Activated CD8-positive, alpha-beta memory T cell treated with anti-CD3 and anti-CD28 coated beads, Interleukin-2, amount 50 U/mL, for 1 hour (primary cell): Measurements from ENCODE around the gene DAD1.

Source experiments
- DNase-seq: peaks from one replicate; pipeline ENCODE4 v3.0.0-alpha.2; 2020; ENCODE audit errors: extremely low read depth

Gene DAD1

DNA sequence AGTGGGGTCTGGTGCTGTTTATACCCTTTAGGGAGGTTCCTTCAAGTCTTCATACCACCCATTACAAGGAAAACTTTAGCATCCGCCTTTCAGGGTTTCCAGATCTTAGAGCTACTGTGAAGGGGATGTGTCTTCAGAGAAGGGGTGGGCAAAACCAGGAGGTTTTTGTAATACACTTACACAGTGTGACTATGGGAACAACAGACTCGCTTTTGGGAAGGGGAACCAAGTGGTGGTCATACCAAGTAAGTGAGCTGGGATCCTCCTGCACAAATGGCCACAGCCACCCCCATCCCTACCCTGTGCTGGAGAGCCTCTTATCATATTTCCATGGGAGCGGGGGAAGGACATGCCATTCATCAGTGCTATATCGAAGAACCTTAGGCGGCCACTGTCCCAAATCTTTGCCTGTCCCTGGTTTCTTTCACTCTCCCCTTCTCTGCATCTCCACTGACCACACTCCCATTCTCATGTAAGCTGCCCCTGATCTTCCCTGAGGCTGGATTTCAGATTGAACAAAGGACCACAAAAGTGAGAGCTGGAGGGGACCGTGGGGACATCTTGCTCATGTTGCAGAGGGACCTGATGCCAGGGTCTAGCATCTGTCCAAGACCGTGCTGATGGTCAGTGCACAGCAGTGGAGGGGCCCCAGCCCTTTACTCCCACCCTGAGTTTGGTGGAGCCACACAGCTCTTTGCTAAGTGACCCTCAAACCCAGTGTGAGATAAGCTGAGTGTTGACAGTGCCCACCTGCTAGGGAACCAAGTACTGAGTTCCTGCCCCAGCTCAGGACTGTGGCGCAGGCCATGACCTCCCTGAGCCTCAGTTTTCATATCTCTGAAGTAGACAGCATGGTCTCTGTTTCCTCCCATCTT is 51.4 kb downstream of the DAD1 start:
- DNase-seq: no peak

DNA sequence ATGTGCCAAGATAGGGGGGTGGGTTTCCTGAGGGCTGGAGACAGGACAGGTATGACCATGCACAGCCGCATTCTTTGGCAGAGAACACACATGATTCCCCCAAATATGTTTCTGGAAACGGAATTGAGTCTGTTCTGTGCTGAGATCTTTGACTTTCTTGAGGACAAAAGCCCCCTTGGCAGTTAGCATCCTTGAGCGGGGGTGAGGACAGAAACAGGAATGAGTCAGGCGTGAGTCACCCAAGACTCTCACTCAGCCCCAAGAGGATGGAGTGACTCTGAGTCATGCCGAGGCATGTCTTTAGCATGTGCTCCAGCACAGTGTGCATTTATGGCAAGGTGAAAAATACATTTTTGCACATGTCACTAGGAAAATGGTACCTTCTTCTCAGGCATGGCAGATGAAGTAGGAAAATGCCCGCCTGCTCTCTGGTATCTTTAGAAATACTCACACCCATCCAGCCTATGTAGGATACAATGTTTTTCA is 52.1 kb downstream of the DAD1 start:
- peak; percentile 88 for DNase-seq

DNA sequence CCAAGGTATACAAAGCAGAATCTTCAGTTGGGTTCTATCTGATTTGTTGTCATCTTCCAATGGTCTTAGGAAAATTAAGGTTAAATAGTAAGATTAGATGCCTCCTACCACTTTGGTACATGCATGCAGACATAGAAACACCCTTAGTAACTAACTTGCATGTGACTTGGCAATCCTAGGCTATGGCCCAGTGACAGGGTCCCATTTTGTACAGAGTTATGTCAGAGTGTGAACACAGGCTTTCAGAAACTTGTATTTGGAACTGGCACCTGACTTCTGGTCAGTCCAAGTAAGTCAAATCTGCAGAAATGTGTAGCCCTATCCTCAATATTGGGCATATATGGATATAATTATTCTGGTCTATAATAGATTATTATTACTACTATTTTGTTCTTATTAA is 53.1 kb downstream of the DAD1 start:
- DNase-seq: no peak

DNA sequence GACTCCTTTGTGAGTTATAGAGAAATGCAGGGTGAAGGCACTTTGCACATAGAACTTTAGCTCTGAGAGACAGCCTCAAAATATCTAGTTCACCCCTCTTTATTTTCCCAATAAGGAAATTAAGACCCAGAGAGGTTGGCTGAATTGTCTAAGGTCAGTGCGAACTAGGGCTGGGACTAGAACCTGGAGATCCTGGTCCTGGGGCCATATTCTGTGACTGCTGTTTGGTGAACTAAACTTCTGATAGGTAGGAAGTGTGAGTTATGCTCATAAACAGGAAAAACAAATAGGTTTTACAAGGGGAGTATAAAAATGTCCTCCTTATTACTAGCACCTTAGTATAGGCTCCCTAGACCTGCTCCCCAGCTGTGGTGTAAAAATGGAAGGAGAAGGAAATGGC is 53.9 kb downstream of the DAD1 start:
- DNase-seq: no peak

DNA sequence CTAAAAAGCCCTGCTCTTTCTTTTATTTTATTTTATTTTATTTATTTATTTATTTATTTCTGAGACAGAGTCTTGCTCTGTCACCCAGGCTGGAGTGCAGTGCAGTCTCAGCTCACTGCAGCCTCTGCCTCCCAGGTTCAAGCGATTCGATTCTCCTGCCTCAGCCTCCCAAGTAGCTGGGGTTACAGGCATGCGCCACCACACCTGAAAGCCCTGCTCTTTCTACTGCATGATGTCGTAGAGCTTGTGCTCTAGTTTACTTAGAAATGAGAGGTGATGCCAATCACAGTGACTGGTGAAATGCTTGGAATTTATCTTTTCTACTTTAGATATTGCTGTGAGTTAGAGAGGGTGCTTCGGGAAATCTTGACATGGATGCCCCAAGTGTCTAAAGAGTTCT is 54.5 kb downstream of the DAD1 start:
- no peak for DNase-seq

DNA sequence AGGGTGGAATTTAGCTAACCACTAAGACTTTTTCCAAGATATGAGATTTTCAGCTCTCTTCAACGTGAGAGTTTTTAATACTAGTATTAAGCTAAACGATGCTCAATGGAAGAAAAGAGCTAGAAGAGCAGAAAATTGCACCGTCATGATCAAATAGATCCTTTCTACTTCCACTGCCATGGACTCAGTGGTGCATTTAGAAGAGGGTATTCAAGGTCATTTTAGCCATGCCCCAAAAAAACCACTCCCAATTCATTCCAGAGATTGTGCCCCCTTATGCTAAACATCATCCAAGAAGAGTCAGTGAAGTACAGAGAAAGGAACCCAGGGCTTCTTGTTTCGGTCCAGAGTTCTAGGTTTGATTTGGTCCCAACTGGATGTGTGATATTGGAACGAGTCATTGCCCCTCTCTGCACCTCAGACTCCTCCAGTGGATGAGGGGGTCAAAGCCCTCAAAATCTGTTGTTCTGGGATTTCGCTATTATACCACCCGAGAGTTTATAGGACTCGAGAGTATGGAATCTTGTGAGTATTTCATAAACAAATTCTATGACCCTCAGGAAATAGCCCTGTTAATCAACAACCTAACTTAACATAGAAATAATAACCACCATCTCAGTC is 55.2 kb downstream of the DAD1 start:
- no peak for DNase-seq

DNA sequence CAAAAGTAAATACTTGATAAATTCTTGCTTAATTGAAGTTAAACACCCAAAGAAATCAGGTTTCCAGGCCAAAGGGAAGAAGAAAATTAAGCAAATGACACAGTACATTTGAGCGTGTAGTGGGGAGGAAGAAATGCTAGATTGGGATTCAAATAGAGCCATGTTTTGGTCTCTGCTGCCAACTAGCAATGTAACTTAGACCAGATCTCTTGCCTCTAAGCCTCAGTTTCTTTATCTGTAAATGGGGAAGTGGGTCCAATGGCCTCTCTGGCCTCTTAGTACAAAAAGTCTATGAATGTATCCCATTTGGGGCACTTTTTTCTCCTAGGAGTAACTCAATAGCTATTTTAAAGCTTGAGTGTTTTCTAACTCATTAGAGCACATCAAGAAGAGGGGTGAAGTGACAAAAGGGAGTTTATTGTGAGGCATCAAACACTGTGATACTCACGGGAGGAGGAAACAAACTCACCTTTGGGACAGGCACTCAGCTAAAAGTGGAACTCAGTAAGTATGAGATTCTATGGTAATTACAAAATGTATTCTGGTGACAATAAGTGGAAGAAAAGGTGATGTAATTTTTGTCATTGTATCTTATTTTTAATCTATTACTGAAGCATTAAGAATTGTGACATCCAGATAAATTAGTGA is 55.8 kb downstream of the DAD1 start:
- no peak for DNase-seq

DNA sequence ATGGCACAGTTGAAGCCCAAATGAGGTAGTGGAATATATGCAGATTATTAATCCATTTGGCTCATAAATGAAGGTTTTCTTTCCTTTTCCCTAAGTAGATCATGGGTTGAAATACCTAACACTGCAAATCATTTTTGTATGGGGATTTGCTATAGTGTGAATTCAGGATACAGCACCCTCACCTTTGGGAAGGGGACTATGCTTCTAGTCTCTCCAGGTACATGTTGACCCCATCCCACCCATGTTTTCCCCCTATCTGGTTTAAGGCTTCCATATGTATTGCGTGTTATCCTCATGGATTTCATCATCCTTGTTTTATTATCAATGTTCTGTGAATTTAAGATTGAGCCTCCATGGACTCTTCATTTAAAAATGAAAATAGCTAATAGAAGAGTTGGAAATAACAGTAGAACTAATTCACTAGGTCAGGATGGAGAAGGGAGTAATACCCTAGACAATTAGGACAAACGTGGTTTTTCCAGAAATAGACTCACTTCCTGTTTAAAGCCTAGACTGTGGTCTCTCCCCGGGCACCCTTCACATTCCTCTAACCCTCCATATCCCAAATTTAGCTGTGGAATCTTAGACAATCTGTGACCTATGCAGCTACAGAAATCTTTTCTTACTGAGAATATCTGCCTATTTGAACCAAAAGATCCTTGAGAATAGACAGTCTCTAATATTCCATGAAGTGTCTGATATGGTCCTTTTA is 56.5 kb downstream of the DAD1 start:
- DNase-seq: no peak

DNA sequence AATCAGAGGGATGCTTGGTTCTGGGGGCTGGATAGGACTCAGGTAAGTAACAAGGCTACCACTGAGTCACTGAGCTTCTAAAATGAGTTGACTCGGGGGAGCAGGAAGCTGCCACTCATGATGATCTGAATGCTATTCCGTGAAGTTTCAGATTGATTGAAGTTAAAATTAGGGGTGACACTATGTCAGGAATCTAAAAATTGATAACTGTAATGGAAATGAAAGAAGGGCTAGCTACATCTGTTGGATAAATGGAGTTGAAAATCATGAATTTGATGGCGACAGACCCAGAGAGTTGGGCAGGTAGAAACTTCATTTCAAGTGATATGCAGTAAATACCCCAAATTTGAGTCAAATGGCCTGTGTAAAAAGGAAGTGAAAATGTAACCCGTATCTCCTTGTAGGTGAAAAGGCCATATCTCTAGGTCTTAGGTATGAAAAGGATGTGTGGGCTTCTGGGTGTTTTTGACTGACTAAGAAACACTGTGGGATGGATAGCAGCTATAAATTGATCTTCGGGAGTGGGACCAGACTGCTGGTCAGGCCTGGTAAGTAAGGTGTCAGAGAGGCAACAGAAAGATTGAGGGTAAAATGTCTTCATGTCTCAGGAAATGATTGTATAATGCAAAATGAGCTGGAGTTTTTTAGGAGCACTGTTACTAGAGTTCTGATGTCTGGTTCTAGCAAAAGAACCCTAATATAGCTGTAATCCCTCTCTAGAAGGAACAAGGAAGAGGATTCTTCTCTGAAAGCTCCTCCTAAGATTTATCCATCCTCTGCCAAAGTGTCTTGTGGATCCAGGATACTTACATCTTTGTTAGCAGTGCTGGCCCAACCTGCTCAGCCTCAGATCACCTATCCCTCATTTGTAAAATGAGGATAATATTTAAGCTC is 57.3 kb downstream of the DAD1 start:
- no peak for DNase-seq

DNA sequence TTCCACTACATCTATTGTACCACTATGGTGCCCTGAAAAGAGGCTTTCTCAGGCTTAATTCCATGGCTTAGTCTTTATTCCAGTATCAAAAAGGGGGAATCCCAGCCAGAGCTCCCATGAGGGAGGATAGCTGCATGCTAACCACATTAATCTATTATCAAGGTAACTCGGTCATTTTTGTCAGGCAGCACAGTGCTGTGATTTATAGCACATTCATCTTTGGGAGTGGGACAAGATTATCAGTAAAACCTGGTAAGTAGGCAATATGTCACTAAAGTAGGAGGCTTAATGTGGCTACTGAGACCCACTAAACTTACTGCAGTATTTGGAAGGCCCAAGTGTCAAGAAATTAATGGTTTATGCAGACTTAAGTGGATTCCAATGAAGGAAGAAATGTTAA is 58.9 kb downstream of the DAD1 start:
- DNase-seq: no peak

DNA sequence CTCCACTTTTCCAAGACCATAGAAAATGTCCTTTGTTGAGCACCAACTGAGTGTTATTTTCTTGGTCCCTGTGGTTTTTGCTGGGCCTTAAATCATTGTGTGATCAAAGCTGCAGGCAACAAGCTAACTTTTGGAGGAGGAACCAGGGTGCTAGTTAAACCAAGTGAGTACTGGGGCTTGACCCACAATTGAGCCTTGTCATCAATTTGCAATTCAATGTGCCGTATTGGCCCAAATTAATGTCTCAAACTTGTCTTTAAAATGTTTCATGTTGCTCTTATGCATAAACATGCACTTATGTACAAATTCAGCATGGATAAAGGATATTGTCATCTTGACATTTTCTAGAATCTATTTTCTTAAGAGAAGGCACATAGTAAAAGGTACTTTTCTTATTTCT is 62.3 kb downstream of the DAD1 start:
- no peak for DNase-seq

DNA sequence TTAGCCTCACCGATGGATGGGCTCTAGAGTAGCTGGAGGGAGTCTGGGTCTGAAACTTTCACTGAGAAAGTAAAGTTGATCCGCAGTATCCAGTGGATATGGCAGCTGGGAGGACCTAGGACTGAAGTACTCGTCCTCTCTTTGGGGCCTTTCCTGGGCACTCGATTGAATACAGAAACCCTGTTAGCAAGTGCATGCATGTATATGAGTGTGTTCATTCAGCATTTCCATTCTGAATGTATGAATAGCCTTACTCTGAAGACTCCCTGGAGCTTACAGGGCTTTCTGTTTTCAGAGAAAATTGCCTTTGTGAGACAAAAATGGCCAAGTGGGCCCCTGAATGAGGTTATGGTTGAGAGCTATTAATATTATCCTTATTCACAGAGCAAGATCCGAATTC is 62.8 kb downstream of the DAD1 start:
- DNase-seq: no peak

DNA sequence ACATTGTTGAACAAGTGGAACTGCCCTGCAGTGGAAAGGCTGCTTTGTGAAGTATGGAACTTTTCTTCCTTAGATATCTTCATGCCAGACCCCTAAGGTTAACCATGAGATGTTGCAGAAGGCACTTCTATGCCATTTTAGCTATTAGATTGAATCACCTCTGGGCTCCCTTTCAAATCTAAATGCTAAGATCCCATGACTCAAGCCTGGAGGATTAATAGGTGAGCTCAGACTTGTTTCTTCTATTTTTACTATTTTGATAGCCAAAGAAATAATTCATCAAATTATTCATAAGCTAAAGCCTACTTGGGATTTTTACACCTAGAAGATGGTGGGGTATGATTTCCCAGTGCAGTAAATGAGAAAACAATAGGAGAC is 64.3 kb downstream of the DAD1 start:
- no peak for DNase-seq

DNA sequence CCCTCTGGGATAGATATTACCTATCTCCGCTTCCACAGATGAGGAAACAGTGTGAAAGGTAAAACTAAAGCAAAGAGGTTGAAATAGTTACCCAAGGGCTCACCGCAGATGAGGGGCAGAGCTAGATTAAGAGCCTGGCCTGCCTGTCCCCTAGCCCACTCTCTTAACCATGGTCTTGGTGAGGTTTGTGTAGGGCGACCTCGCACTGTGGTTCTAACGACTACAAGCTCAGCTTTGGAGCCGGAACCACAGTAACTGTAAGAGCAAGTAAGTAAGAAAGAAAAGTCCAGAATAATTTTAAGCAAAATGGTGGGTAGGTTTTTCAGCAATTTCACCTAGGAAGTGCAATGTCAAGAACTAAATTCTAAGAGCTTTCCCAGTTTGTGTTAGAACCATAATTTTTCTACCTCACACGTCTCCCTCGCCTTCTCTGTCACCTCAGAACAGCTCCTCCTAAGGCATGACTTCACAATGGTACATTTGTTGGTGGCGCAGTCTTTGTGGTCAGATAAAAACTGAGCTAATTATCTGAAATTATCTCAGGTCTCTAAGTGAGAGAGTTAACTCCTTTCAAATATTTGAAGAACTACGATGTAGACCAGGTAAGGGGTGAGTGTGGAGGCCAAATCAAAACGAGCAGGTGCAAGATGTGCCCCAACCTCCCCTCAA is 64.8 kb downstream of the DAD1 start:
- no peak for DNase-seq

DNA sequence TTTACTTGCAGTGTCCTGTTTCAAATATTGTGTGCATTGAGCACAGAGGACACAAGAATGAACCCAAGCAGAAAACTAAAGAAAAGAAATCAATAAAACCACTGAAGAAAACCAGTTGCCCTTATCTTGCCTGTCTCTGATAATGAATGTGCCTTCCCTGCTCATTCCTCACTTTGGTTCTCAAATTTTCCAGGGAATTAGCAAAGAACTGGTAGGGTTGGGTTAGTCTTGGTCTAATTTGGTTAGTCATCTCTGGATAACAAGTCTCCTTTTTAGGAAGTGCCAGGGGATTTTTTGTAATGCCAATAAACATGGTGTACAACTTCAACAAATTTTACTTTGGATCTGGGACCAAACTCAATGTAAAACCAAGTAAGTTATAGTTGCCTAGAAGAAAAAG is 65.7 kb downstream of the DAD1 start:
- no peak for DNase-seq

DNA sequence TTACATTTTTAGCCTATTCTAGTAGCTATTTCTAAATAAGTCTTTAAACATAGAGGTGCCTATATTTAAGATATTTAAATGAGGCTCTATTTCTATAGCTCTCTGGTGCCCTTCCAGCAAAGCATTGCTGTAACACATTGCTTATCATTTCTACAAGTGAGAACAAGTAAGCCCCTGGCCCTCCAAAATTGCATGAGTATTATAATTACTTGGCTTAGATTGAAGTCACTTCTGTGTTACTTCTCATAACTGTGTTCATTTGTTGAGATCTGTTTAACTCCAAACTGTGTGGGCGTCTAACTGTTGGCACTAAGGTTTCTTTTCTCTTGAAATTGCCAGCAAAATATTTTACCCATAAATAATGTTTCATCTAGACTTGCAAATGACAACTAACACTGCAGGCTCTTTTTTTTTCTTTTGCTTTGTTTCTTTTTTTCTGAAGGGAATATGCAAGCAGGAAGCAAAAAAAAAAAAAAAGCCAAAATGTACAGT is 66.5 kb downstream of the DAD1 start:
- no peak for DNase-seq

DNA sequence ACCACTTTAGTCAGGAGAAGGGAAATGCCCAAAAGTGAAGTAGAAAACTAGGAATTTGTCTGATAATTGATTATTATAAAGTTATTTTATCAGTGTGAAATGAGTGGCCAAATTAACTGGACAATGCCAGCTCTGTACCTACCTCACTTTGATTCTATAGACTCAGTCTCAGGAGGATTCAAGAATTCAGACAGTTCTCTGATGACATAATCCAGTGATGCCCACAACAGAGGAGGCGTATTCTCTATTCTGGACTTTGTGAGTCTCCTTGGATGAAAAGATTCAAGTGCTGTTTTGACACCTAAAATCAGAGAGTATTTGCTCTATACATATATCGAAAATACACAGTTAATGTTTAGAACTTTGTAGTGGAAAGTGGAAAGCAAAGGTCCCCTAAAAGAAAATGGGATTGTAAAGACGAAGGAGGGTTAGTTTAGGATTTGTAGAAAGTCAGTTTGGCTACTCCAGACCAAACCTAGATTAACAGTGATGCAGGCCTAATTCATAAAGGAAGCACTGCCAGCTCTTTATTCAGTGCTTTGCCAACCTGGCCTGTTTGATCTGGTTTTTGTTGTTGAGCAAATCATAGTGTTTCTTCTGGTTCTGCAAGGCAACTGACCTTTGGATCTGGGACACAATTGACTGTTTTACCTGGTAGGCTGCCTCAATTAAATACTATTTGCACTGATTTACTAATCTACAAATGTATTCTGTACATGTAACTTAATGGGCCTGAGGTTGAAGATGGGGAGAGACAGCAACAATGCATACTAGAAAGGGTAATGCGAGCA is 67.4 kb downstream of the DAD1 start:
- no peak for DNase-seq

DNA sequence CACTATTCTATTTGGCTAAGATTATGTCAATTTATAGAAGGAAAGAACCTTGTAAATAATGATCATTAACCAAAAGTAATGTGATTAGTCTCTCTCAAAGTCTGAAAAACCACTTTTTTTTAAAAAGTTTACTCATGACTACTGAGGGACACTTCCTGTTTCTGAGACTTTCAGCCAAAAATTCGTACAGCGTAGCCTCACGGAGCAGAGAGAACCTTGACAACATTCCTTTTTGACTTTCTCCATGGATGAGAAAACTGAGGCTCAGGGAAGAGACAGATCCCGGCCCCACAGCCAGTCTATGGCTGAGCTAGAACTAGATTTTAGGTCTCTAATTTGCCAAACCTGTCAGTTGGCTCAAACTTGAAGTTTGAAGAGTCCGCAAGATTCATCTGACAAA is 68.2 kb downstream of the DAD1 start:
- DNase-seq: no peak

DNA sequence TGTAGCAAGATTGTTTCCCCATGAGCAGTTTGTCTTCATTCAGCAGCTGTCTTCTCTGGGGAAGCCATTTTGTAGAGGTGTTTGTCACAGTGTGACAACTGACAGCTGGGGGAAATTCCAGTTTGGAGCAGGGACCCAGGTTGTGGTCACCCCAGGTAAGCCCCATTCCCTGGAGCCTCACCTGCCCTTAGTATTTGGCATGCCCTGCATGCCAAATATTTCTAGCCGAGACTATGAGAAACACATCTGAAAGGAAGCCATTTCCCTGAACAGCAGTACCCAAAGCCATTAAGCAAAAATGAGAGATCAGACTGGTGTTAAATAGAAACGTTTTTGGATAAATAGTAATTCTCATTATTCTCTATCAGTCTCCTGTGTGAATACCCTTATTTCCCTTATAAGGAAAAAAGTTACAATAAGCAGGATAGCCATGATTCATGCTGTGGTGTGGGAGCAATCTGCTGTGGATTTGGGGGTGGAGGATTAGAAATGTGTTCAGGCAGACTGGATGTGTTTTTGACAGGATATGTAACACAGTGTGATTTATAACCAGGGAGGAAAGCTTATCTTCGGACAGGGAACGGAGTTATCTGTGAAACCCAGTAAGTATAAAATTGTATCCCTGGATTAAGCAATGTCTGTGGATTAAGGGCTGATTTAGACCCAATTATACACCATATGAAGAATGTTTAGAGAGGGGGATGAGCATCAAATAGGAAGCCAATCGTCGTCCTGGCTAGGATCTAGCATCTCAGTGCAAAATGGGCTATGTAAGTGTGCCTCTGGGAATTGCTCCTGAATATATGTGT is 68.9 kb downstream of the DAD1 start:
- DNase-seq: no peak
